Eye (tissue), 1 donor: ENCODE results near the gene TEX51.

Experiments used
- DNase-seq: peaks from one replicate; pipeline ENCODE4 v3.0.0-alpha.2; 2015

Gene TEX51

DNA sequence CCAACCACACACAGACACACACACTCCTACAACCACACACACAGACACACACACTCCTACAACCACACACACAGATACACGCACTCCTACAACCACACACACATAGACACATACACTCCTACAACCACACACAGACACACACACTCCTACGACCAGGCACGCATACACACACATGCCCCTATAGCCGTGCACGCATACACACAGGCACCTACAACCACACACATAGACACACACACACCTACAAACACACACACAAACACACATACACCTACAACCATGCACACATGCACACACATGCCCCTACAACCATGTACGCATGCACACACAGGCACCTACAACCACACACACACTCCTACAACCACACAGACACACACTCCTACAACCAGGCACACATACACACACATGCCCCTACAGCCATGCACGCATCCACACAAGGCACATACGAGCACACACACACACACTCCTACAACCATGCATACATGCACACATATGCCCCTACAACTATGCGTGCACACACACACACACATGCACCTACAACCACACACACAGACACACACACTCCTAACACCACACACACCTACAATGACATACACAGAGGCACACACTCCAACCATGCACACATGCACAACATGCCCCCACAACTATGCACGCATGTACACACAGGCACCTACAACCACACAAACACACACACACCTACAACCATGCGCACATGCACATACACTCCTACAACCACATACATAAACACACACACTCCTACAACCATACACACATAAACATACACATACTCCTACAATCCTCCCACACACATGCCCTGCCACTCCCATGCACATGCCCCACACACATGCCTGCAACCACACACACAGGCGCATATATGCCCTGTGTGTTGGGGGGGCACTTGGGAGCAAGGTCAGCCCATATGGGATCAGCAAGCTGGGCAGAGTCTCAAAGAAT lies 19.1 kb upstream of the TEX51 start:
- no peak for DNase-seq

DNA sequence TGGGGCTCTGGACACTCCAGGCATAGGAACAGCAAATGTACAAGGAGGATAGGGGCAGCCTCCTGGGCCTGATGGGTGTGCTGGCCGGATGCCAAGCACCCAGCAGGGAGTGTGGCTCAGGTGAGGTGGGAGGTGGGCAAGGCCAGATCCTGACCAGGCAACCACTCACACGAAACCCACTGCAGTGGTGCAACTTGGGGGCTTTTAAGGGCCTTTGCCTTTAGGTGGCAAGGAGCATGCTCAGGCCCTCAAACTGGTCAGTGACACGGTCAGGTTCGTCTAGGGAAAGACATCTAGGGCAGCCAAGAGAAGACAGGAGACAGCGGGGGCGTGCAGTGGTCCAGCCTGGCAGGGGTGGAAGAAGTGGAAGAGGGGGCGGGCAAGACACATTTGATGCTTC lies 18.4 kb upstream of the TEX51 start:
- DNase-seq, result no peak

DNA sequence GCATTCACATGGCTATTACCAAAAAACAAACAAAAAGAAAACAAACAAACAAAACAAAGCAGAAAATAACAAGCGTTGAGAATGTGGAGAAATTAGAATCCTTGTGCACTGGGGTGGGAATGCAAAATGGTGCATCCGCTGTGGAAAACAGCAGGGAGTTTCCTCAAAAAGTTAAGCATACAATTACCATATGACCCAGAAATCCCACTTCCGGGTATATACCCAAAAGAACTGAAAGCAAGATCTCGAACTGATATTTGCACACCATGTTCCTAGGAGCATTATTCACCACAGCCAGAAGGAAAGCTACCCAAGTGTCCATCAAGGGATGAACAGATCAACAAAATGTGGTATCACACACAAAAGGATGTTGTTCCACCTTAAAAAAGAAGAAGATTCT lies 17.9 kb upstream of the TEX51 start:
- DNase-seq, result no peak

DNA sequence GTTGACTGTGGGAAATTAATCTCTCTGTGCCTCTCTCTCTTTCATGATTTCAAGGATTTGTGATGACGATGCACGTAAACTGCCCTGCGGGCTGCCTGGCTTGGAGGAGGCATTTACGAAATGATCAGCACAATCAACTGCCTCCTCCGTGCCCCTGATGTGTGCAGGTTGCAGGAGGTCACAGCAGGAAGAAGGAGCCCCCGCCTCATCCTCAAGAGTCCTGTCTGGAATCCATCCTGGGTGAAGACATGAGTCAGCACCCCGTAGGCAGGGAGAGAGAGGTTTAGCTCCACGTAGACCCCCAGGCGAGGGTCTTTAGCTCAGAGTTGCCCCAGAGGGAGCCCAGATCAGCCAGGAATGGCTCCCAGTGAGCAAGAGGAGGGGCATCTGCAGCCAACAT lies 17.1 kb upstream of the TEX51 start:
- DNase-seq, result no peak

DNA sequence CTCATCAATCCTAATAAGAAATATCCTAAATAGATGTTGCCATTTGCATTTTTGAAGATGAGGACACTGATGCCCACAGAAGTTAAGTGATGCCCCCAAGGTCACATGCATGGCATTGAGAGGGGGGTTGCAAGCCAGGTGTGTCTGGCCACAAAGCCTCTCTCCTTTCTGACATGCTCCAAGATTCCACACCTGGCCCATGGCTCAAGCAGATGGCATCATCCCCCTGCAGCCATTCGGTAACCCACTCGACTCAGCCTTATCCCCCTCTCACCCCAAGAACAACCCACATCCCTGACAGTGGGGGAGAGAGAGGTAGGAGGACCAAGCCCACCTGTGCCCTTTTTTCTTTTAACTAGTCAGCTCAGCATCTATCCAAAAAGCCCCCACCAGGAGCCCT lies 16.5 kb upstream of the TEX51 start:
- no peak for DNase-seq

DNA sequence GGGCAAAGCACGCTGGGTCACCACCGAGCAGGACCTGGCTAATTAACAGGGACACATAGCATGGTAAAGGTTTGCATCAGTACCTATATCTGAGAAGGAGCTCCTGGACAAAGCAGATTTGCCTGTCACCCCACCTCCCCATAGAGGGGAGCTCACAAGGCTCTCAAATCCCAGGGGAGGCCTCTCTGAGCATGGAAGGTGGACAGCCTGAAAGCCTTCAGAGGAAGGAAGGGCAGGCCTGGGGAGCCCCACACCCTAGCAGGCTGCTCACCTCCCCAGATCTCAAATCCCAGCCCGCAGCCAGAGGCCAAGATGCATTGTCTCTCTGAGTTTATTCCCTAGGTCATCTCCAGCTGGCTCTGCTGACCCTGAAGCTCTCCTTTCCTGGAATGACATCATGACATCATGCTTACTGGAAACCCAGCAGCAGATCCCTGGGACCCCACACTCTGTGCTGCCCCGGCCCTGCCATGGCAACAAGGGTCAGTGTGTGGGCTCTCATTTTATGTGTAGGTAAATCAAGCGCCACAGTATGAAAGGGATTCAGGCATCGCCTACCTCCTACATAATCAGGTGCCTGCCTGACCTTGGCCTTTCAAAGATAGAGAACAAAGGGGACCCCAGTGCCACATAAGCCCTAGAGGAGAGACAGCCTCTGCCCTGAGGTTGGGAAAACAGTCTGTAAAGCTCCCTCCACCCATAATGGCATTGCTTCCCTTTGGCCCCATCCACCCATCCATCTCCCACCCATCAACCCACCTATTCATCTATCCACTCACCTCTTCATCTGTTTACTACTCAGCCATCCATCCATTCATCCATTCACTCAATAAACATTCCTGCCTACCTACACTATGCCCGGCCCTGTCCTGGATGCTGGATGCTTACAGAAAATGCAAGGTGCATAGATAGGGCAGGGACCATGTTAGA lies 15.7 kb upstream of the TEX51 start:
- DNase-seq, result no peak

DNA sequence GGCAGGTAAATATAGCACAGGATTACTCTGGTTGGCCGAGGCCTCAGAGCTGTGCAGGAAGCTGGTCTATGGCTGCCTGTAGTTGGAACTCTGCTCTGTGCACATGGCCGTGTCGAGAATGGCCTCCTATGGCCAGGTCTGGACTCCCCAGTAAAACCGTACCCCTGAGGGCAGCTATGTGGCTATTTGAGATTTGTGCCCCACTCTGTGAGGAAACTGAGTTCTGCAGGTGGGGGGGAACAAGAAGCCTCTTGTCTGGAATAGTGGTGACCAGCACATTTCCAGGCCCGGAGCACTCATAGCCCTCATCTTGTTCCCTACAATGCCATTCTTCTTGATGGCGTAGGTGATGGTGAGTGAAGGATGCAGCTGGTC lies 15.0 kb upstream of the TEX51 start:
- DNase-seq, result no peak

DNA sequence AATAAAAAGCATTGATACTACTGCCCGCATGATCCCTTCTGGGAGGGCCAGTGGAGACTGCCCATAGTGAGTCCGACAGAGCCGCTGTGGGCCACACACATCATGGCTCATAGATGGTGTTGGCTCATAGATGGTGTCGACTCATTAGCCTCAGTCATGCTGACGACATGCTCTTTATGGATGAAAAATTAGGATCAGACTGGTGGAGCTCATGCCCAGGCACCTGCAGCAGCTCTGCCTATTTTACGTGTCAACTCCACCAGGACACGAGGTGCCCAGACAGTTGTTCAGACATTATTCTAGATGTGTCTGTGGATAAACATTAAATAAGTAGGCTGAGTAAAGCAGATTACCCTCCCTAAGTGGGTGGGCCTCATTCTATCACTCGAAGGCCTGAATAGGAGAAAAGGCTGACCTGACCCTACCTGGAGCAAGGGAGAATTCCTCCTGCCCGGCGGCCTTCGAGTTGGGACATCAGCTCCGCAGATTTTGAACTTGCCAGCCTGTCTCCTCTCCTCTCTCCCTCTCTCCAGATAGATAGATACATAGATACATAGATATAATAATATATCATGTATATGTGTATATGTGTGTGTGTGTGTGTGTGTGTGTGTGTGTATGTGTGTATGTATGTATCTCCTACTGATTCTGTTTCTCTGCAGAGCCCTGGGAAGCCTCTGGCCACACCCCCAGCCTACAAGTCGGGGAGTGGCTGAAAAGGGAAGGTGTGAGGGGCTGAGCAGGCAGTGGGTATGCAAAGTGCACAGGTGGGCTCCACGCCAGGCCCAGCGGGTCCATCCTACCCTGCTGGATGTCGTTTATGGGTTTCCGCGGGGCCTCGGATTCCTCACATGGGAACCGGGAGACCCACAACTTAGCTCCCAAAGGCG lies 13.6 kb upstream of the TEX51 start:
- DNase-seq, result no peak

DNA sequence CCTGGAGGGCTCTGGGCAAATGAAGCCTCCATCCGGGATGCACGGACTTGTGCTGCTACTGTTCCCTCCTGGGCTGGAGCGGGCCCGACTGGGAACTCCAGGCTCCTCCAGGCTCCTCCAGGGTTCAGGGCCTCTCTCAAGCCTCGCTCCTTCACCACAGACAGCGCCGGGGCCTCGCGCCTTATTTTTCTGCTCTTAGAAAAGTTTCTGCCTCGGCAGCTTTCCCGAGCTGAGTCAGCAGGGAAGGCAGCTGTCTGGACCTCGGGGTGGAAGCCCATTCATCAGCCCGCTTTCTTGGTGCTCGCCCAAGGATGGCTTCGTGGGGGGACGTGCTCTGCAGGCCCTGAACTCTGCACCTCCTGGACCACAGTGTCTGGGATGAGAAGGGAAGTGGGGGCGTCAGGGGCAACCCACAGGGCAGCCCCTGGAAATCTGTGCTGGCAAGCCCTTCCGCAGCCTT lies 12.9 kb upstream of the TEX51 start:
- DNase-seq, result peak; percentile 52

DNA sequence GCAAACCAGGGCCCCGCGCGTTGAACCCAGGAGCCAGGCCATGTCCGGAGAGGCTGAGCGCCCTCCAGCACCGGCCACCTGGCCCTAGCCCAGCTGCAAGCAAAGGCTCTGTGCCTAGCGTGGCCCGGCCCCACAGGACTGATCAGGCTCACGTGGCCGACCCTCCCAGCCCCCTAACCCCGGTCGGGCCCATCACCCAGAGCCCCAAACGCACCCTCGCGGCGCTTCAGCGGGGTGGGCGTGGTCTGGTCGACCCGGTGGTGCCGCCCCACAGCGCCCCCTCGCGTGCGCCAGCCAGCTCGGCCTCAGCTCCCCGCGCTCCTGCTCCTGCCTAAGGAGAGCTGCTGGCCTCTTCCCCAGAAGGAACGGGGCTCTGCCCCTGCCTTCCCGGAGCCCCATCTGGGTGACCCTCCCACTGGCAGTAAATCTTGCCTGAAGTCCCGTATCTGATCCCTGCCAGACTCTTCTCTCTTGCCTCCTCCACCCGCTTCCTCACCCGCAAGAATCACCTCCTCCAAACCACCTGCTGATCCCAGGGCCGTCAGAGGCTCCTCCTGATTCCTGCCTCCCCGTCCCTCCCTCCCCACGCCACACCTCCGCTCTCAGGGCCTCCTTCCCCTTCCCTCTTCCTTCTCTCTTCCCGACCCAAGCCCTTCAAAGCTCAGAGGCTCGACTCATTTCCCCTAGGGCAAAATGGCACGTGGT lies 12.3 kb upstream of the TEX51 start:
- DNase-seq, result peak; percentile 88

DNA sequence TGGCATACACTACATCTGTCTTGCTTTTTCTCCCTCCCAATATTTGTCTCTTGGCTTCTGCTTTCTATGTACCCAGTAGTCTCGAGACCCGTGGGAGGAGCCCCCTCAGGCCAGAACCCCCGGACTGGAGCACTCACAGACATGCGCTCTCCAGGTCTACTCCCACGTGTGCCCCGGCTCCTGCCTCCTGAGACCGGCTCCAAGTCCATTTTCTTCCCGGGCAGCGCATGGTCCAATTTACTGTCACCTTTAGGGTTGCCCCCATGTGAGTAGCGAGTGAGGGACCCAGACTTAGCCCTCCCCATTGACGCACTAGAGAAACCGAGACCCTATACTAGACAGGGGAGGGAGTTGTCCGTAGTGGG lies 11.8 kb upstream of the TEX51 start:
- DNase-seq, result no peak

DNA sequence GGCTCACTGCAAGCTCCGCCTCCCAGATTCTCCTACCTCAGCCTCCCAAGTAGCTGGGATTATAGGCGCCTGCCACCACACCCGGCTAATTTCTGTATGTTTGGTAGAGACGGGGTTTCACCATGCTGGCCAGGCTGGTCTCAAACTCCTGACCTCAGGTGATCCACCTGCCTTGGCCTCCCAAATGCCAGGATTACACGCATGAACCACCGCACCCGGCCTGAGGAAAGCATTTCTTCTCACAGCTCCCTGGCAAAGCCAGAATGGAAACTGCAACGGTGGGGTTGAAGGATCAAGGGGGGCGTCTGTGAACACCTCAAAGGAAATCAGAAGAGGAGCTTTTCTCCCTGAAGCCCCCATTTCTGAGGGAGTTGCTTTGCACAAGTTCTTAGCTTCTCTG lies 11.2 kb upstream of the TEX51 start:
- DNase-seq, result no peak

DNA sequence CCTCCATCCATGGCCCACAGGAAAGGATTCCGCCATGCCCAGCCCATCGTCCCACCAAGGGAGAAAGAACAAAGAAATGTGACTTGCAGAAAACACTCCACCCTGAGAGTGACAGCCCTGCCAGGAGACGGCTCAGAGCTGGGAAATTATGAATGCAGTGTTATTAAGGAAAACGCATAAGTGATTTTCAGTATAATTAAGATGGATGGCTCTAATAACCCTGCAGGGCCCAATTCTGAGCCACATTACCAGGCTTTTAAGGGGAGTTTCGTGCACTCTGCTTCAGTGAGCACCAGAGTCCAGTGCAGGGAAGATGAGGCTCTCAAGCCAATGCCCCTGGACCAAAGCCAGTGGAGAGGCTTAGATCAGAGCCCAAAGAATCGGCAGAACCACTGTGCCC lies 10.6 kb upstream of the TEX51 start:
- DNase-seq, result no peak

DNA sequence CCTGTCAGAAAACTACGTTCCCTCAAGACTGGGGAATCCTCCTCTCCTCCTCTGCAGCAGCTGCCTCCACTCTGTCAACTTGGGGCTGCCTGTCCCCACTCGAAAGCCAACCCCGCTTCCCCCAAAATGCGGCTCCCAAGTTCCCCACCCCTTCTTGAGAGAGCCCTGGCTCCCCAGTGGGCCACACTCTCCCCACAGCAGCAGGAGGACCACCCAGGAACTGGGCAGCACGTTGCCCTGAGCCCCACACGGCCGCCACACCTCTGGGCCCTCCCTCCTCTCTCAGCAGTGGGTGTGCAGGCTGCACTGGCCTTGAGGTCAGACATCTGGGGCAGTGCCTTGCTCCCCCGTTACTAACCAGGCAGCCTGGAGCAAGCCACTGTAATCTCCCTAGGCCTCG lies 9.6 kb upstream of the TEX51 start:
- no peak for DNase-seq

DNA sequence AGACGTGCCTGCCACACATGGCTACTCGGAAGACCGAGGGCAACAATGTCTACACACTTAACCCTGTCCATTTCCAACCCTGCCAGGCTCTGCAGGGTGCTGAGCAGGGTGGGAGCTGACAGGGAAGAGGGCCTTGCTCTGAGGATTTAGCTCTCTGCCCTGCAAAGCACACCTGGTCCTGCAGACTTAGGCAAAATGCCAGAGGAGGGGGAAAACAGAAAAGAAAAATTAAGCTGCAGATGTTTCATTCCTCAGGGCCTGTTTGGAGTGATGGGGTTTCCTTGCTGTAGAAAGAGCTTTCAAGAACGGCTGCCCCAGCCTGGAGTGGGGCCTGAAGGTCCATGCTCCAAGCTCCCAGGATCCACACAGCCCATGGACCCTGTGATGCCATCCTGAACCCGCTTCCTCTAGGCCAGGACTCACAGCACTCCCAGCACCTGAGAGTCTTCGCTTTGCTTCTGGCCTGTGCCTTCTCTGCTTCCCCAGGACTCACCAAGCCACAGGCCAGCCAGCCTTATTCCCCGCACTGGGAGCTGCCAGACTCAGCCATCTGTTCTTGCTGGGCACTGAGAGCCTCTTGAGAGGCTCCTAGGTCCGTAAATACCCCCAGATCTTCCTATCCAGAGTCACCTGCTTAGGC lies 9.1 kb upstream of the TEX51 start:
- no peak for DNase-seq

DNA sequence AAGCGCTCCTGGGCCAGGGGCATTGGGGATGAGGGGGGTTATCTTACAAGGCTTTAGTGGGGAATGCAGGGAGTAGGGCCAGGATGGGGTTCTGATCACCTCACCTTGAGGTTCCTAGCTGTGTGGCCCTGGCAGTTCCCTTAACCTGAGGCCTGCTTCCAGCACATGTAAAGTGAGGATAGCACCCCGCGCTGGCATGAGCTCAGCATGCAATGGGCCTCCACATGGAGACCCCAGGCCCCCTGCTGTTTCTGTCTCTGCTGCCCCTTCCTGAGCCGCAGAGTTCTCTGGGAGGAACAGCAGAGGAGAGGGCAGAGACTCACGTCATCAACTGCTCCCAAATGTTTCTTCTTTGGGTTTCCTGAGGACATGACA lies 8.6 kb upstream of the TEX51 start:
- no peak for DNase-seq

DNA sequence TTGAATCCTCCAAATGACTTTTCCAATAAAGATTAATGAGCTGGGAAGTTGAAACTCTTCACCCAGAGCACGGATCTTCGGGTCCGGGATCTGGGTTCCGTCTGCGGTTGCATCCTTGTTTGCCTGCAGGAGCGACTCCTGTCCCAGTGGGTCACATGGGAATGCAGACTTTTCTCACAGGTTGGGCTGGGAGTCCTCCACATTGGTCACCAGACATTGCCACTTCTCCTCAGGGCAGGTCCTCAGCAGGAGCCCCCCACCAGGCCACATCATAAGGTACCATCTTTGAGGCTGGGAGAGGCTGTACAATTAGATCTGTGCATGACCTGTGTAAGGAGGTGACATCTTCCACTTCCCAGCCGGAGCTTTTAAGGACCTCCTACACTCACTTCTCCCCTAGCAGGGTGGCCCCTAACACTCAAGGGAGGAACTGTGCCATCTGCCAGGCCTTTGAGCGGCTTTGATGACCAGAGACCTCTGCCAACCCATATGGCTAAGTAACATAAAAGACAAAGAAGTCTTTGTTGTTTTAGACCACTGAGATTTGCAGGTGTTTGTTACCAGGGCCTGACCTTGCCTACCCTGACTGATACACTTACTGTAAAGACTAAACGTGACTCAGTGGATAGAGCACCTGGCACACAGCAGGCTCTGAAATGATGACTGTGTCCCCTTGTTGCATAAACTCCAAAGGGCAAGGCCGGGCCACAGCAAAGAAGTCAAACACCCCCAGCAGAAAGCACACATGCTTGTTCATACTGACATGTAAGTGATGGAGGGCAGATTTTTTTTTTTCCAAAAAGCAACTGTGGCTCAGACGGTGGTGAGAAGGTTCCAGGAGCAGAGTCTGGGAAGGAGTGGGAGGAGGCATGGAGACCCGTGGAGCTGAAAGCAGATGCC lies 7.9 kb upstream of the TEX51 start:
- DNase-seq, result no peak

DNA sequence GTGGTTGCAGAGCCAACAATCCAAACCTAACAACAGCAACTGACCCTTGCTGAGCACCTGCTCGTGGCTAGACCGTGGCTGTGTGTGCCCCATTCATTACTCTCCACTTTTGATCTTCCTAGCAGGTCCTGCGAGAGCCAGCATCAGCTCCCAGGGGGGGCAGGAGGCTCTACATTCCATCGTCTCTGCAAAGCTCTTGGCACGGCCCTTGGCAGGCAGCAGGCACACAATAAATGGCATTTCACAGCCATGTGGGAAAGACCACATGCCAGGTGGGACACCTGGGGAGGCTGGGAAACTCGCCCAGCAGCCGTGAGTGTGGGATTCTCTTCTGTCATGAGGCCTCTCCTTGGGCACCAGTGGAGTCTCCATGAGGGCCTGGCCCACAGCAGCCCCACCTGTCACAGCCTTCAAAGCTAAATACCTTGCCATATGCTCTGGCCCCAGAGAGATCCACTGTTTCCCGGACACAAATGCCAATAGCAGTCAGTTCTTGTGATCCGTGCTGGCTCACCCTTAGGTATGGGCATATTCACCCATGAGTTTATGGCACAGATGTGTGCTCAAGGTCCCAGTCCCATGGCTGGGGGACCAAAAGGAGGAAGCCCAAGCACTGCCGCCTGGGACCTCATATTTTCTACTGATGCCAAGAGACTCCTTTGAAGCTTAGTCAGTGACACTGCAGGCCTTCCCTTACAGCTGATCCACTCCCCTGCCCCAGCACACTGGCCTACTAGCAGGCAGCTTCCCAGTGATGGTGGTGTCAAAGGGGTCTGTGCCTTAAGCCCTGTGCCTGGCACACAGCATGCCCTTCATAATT lies 6.8 kb upstream of the TEX51 start:
- no peak for DNase-seq

DNA sequence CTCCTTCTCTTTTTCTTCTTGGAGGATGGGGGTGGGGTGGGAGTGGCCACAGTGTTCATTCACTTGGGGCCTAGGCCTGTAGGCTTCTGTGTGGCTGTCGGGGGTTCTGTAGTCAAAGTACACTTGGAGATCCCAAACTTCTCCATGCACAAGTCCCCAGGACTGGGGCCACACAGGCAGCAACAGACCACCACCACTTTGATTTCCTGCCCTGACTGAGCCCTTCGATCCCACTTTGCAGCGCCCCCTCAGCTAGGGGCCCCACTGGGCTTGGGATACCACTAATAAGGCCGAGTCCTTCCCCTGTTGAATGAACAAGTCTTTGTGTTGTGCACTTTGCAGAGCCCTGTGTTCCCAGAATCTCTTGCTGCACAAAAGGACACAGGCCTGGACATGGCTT lies 5.5 kb upstream of the TEX51 start:
- DNase-seq, result no peak

DNA sequence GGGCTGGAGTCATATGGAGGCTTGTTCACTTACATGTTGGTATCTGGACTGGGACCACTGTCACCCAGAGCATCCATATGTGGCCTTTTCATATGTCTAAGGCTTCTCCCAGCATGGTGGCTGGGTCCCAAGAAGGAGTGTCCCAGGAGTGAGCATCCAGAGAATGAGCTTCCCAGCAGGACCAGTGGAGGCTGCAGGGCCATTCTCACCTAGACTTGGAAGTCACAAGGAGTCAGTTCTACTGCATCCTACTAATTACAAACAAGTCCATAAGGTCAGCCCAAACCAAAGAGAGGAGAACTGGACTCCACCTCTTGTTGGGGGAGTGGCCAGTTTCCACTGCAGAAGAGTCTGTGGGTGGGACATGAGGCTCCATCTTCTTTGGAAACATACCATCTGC lies 5.1 kb upstream of the TEX51 start:
- DNase-seq, result no peak
